GM21367 (cell line): Measurements from ENCODE around the gene EPHX1.
A peak's percentile ranks its signal among the peaks of the same experiment; 100 is the strongest.
"Not testable (repeated sequence)": the region's sequence is repeated elsewhere in the genome, so short reads cannot be mapped to it uniquely, and the experiment has no call there.

Experiments used
- ATAC-seq: cut with Tn5 transposase; IDR thresholded peaks from one replicate; pipeline ENCODE4 v1.9.1; 2021; ENCODE audit not compliant: unreplicated experiment

The EPHX1 gene

GRCh38 chr1:225777058-225777582, 32.8 kb upstream of the EPHX1 start:
- peak; percentile 13 for ATAC-seq

DNA sequence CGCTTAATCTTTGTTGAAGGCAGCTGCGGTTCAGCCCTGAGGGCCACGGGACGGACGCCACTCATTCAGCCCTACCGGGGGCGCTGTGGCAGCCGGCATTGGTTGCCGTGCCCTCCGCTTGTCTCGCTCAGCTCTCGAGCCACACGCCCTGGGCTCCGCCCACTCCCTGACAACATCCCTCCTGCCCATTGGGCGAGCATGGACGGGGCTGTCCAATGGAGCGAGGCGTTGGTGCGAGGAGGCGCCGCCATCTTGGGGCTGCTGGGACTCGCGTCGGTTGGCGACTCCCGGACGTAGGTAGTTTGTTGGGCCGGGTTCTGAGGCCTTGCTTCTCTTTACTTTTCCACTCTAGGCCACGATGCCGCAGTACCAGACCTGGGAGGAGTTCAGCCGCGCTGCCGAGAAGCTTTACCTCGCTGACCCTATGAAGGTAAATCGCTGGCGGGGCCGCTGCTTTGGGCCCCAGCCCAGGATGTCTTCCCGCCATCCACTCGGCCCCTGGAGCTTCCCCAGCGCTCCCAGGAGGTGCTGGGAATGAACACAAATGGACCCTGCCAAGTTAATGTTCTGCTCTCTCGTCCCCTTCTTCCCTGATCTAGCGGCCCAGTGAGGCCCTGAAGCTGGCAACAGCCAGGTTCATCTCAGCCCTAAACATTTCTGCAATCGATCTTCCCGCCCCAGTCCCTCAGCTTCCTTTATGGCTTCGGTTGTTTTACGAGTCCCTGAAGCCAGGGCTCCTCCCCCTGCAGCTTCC, 32.2 kb upstream of the EPHX1 start, which contains the start of gene SRP9:
TSS of gene SRP9 (plus strand) at position 244 of the 754 bp plus-strand sequence. CDS start at position 359, 115 bp downstream.
- peak; percentile 99 for ATAC-seq

GRCh38 chr1:225778337-225778669, 31.6 kb upstream of the EPHX1 start:
- no peak for ATAC-seq

GRCh38 chr1:225779165-225779564, 30.8 kb upstream of the EPHX1 start:
- not testable (repeated sequence) for ATAC-seq

DNA sequence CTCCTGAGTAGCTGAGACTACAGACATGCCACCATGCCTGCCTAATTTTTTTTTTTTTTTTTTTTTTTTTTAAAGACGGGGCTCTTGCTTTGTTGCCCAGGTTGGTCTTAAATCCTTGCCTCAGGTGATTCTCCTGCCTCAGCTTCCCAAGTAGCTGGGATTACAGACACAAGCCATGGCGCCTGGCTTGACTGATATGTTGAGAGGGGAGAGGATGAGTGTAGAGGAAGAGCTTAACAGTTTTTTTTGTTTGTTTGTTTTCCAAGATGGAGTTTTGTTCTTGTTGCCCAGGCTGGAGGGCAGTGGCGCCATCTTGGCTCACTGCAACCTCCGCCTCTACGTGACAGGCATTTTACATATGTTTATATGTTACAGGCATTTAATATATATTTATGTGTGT, 29.8 kb upstream of the EPHX1 start:
- no peak for ATAC-seq

- no peak for ATAC-seq
Measured at GRCh38 chr1:225780630-225781029, 29.3 kb upstream of the EPHX1 start.

- not testable (repeated sequence) for ATAC-seq
Measured at GRCh38 chr1:225789142-225789541, 20.8 kb upstream of the EPHX1 start.

DNA sequence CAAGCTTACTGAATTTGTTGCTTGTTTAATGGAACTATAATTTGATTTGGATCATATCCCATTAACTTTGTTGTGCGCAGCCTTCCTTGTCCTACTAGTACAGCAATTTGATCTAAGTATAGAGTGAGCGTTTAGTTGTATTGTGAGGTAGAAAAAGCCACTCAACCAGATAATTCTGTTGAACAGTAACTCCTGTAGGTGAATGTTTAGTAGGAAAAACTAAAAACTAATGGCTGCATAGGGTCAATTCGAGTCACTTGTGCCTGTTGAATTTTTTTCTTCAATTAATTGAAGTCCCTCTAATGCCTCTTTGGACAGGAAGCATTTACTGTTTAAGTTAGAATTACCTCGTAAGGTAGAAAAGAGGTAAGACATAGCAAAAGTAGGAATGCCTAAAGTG, 15.0 kb upstream of the EPHX1 start:
- ATAC-seq = no peak

GRCh38 chr1:225796097-225796496, 13.8 kb upstream of the EPHX1 start:
- not testable (repeated sequence) for ATAC-seq

GRCh38 chr1:225801146-225801545, 8.8 kb upstream of the EPHX1 start:
- not testable (repeated sequence) for ATAC-seq

DNA sequence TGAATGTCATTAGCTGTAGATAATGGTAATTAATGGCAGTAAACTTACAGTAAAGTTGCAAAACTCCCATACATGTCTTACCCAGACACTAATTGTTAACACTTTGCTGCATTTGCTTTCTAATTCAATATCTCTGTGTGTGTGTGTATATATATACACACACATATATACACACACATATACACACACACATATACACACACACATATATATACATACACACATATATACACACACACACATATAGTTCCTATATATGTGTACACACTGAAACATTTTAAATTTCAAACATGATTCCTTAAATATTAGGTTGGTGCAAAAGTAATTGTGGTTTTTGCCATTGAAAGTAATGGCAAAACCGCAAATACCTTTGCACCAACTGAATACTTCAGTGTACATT, 3.7 kb upstream of the EPHX1 start:
- no peak for ATAC-seq

DNA sequence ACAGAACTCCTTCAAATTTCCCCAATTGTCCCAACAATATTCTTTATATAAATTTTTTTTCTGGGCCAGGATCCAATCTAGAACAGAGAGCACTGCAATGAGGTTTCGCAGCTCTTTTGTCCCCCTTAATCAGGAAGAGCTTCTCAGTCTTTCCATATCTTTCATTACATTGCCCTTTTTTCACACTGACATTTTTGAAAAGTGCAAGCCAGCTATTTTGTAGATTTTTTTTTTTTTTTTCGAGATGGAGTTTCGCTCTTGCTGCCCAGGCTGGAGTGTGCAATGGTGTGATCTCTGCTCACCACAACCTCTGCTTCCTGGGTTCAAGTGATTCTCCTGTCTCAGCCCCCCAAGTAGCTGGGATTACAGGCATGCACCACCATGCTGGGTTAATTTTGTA, 3.2 kb upstream of the EPHX1 start:
- not testable (repeated sequence) for ATAC-seq

GRCh38 chr1:225808136-225808535, 1.8 kb upstream of the EPHX1 start:
- no peak for ATAC-seq

DNA sequence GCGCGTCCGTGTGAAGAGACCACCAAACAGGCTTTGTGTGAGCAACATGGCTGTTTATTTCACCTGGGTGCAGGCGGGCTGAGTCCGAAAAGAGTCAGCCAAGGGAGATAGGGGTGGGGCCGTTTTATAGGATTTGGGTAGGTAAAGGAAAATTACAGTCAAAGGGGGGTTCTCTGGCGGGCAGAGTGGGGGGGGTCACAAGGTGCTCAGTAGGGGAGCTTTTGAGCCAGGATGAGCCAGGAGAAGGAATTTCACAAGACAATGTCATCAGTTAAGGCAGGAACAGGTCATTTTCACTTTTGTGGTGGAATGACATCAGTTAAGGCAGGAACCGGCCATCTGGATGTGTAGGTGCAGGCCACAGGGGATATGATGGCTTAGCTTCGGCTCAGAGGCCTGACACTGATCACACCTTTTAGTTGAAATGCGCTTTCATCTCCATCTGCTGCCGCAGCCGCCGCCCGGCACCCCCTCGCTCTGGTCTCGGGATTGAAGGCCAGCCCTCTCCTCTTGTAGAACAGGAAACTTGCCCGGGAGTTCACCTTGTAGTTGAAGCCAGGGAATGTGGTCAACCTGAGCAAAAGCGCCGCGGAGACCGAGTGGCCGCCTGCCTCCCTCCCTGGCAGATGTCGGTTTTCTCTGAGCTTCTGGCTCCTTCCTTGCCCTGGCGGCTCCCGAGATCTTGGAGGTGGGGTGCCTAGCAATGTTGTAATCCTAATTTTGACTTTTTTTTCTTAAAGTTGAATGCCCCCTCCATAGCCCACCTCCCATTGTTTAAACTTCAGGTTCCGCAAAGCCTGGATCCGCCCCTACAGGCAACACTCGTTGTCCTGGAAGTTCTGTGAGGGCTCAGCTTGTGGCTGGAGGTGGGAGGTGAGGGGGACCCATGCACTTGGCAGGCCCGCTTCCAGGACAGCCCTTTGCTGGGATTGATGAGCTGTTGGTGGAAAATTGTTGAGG, 935 bp downstream of the EPHX1 start:
- ATAC-seq = not testable (repeated sequence)

DNA sequence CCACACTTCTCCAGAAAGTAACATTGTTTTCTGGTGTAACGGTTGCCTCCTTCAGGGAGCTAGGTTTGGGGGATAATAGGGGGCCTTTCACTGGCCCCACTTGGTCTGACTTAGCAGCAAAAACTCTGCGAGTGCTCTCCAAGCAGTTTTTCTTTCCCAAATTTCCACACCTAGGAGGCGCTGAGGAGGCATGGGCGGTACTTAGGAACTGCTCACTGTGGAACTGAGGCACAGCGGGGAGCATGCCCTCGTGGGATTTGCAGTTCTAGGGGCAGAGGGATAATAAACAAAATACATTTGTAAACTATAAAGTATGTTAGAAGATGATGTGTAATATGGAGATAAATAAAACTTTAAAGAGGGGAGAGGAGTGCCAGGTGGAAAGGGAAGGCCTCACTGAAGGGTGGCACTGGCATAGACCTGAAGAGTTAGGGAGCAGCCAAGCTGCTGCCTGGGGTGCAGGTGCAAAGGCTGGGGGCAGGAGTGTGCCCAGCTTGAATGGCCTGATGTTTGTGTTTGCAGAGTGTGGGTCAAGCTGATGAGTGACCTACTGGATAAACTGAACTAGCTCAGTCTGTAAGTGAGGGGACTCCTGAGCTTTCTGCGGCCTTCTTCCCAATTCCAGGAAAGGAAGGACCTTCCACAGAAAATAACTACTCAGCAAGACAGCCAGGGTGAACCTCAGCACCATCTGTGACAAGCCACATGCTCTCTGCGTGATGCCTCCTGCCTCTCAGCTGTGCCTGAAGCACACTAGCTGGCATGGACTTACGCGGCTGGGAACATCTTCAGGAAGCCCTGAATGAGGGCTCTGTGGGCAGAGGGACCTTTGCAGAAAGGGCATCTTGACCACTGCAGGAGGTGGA, 1.9 kb downstream of the EPHX1 start:
- ATAC-seq = no peak

- no peak for ATAC-seq
Measured at GRCh38 chr1:225812488-225813213, 2.7 kb downstream of the EPHX1 start.

GRCh38 chr1:225813214-225813964, 3.5 kb downstream of the EPHX1 start:
- no peak for ATAC-seq

GRCh38 chr1:225814381-225814780, 4.5 kb downstream of the EPHX1 start:
- ATAC-seq = no peak

DNA sequence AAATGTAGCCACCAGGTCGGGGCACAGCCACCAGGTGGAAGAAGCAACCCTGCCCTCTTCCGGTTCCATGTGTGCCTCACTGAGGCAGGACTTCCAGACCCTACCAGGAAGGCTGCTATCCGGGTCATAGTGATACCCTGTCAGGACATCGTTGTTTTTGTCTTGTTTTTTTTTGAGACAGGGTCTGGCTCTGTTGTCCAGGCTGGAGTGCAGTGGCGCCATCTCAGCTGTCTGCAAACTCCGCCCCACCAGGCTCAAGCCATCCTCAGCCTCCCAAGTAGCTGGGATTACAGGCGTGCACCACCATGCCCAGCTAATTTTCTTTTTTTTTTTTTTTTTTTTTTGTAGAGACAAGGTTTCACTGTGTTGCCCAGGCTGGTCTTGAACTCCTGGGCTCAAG, 5.2 kb downstream of the EPHX1 start:
- not testable (repeated sequence) for ATAC-seq
